ENCODE results near the gene PPCDC.
"Not testable (repeated sequence)": the region's sequence is repeated elsewhere in the genome, so short reads cannot be mapped to it uniquely, and the experiment has no call there.

Gene PPCDC

DNA sequence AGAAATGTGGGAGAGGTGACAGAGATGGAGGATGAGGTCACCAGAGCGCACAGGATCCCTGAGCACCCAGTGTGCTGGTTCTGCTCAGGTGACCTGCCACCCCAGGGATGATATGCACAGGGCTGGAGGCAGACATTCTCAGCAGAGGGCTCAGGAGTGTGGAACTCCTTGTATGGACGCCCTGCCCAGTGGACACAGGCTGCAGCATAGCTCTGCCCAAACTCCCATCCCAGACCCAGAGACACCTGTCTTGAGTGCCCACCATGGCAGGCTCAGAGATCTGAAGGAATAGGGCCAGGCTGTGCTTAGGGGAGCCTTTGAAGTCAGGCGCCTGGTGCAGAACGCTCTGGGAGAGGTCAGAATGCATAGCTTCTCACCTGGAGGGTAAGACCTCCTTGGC is 47.3 kb downstream of the PPCDC start:
- DNase-seq (ENCODE audit: insufficient read length, low spot score), result no peak
- TF ChIP-seq POLR2AphosphoS5 (IDR thresholded peaks at IDR 0.05; ENCODE audit: low read depth, low read length) (no peak), TAF1 (IDR thresholded peaks at IDR 0.05; ENCODE audit: low read depth, low read length) (no peak), POU2F2 (IDR thresholded peaks at IDR 0.05; ENCODE audit: low read depth, low read length) (no peak)
- no peak for FAIRE-seq

DNA sequence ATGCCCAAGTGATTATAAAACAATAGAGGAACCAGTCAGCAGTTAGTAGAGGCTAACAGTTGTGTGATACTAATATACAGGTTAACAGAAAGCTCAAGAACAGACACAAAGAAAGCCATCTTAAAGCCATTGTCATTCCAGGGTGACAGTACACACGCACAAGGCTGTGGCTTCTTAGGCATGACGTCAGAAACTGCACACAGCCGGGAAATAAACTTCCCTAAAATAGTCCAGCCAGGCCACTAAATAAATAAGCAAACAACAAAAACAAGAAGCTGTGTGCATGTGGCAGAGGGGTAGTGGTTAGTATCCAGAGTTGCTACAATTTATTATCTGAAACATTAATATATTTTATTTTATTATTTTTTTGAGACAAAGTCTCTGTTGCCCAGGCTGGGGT is 49.8 kb downstream of the PPCDC start:
- TF ChIP-seq POLR2A (IDR thresholded peaks at IDR 0.05; ENCODE audit: low read depth, low read length), result no peak
- TF ChIP-seq PAX5 (IDR thresholded peaks at IDR 0.05; ENCODE audit: insufficient read depth, low read length, severe bottlenecking), result no peak
- no peak for TF ChIP-seq POU2F2 (IDR thresholded peaks at IDR 0.05; ENCODE audit: low read depth, low read length)
- TF ChIP-seq TAF1 (IDR thresholded peaks at IDR 0.05; ENCODE audit: low read depth, low read length), result no peak
- no peak for TF ChIP-seq POLR2AphosphoS5 (IDR thresholded peaks at IDR 0.05; ENCODE audit: low read depth, low read length)
- TF ChIP-seq SPI1 (IDR thresholded peaks at IDR 0.05; ENCODE audit: low read depth, low read length), result no peak
- FAIRE-seq (no peak), DNase-seq (ENCODE audit: insufficient read length, low spot score) (no peak)

DNA sequence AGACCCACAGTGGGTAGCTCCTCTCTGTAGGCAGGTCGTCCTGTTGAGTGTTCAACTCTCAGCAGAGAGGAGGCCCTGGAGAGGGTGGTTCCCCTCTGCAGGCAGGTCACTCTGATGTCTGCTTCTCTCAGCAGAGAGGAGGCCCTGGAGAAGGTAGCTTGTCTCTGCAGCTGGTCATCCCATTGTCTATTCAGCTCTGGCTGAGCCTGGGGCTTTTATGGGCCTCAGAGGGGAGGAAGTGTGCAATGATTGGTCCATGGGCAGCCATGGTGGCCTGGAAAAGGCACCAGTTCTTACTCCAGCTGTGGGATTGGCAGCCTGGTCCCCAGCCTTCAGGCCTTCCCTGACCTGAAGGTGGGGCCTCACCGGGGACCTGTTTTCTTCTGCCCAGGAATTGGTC is 52.9 kb downstream of the PPCDC start:
- no peak for TF ChIP-seq PAX5 (IDR thresholded peaks at IDR 0.05; ENCODE audit: insufficient read depth, low read length, severe bottlenecking)
- no peak for TF ChIP-seq POU2F2 (IDR thresholded peaks at IDR 0.05; ENCODE audit: low read depth, low read length)
- TF ChIP-seq POLR2A (IDR thresholded peaks at IDR 0.05; ENCODE audit: low read depth, low read length), result no peak
- no peak for TF ChIP-seq SPI1 (IDR thresholded peaks at IDR 0.05; ENCODE audit: low read depth, low read length)
- TF ChIP-seq TAF1 (IDR thresholded peaks at IDR 0.05; ENCODE audit: low read depth, low read length), result no peak
- no peak for TF ChIP-seq POLR2AphosphoS5 (IDR thresholded peaks at IDR 0.05; ENCODE audit: low read depth, low read length)
- DNase-seq (ENCODE audit: insufficient read length, low spot score) (no peak), FAIRE-seq (no peak)

DNA sequence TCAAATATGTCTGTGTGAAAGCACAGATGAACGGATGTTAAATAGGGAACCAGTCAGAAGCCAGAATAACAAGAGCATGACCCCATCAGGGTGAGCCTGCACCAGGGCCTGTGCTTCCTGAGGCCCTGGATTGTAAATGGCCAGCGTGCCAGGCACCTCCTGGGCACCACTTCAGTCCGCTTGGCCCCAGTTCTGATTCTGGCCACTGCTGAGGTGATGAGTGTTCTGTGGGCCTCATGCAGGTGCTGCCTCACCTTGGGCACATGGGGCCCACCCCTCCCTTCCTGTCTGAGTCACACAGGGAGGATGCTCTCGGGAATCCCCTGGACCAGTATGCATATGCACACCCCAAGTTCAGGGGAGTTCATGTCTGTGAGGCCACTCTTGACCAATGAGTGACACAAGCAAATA is 54.2 kb downstream of the PPCDC start:
- DNase-seq (ENCODE audit: insufficient read length, low spot score), result not testable (repeated sequence)
- peak; percentile 55 for FAIRE-seq

DNA sequence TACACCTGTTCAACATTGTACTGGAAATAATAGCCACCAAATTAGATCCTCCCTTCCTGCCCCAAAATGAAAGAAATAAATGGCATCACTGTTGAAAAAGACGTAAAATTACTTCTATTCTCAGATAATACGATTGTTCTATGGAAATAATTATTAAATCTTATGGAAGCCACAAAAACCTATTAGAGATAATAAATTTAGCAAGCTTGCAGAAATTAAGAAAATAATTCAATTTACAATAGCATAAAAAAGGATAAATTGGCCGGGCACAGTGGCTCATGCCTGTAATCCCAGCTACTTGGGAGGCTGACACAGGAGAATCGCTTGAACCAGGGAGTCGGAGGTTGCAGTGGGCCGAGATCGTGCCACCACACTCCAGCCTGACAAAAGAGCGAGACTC is 57.8 kb downstream of the PPCDC start:
- DNase-seq (ENCODE audit: insufficient read length, low spot score) (no peak), FAIRE-seq (no peak)
- no peak for TF ChIP-seq SPI1 (IDR thresholded peaks at IDR 0.05; ENCODE audit: low read depth, low read length)
- TF ChIP-seq POLR2A (IDR thresholded peaks at IDR 0.05; ENCODE audit: low read depth, low read length), result no peak
- TF ChIP-seq POU2F2 (IDR thresholded peaks at IDR 0.05; ENCODE audit: low read depth, low read length), result no peak
- TF ChIP-seq POLR2AphosphoS5 (IDR thresholded peaks at IDR 0.05; ENCODE audit: low read depth, low read length), result no peak
- TF ChIP-seq TAF1 (IDR thresholded peaks at IDR 0.05; ENCODE audit: low read depth, low read length), result no peak
- TF ChIP-seq PAX5 (IDR thresholded peaks at IDR 0.05; ENCODE audit: insufficient read depth, low read length, severe bottlenecking), result no peak

More for the DNA sequence above, 54.2 kb downstream of the PPCDC start:
- TF ChIP-seq POU2F2 (IDR thresholded peaks at IDR 0.05; ENCODE audit: low read depth, low read length), result peak; percentile 94

DNA sequence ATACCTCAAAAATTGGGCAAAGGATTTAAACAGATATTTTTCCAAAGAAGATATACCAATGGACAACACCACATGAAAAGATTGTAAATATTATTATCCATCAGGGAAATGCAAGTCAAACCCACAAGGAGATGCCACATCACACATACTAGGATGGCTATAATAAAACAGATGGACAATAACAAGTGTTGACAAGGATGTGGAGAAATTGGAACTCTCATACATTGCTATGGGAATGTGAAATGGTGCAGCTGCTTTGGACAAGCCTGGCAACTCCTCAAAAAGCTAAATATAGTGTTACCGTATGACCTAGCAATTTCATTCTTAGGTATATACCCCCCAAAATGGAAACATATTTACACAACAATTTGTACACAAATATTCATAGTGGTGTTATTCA is 59.3 kb downstream of the PPCDC start:
- FAIRE-seq (no peak), DNase-seq (ENCODE audit: insufficient read length, low spot score) (no peak)
- no peak for TF ChIP-seq SPI1 (IDR thresholded peaks at IDR 0.05; ENCODE audit: low read depth, low read length)
- no peak for TF ChIP-seq PAX5 (IDR thresholded peaks at IDR 0.05; ENCODE audit: insufficient read depth, low read length, severe bottlenecking)
- no peak for TF ChIP-seq TAF1 (IDR thresholded peaks at IDR 0.05; ENCODE audit: low read depth, low read length)
- TF ChIP-seq POLR2A (IDR thresholded peaks at IDR 0.05; ENCODE audit: low read depth, low read length), result no peak
- TF ChIP-seq POLR2AphosphoS5 (IDR thresholded peaks at IDR 0.05; ENCODE audit: low read depth, low read length), result no peak
- TF ChIP-seq POU2F2 (IDR thresholded peaks at IDR 0.05; ENCODE audit: low read depth, low read length), result no peak

DNA sequence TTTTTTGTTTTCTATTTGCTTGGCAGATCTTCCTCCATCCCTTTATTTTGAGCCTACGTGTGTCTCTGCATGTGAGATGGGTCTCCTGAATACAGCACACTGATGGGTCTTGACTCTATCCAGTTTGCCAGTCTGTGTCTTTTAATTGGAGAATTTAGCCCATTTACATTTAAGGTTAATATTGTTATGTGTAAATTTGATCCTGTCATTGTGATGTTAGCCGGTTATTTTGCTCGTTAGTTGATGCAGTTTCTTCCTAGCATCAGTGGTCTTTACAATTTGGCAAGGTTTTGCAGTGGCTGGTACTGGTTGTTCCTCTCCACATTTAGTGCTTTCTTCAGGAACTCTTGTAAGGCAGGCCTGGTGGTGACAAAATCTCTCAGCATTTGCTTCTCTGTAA is 62.3 kb downstream of the PPCDC start:
- not testable (repeated sequence) for FAIRE-seq; DNase-seq (ENCODE audit: insufficient read length, low spot score)

DNA sequence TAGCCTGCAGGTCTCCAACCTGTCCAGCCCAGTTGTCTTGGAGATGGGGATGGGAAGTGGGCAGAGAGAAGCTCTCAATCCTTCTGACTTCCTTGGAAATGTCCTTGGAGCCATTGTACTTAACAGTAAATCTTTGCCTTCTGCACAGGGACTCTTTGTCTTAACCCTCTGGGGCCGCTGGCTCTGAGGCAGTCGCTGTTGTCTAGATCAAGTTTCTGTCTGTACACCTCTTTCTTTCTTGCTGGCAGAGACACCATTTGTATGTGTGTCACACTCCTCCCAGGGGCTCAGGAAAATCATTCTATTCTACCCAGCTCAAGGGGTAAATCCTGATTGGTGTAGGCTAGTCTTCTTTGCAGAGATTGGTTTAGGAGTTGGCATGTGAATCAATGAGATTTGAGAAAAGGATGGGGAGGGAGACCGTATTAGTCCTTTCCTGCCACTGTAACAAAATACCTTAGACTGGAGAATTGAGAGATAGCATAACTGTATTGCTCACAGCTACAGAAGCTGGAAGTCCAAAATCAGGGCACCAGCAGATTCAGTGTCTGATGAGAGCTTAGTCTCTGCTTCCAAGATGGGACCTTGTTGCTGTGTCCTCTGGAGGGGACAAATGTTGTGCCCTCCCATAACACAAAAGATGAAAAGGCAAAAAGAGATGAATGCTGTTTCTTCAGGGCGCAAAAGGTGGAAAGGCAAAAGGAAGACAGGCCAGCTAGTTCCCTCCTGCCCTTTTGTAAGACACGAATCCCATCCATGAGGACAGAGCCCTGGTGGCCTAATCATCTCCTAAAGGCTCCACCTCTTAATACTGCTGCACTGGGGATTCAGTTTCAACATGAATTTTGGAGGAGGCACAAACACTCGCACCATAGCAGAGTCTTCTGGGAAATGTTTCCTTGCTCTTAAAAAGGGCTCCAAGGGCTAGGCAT is 66.3 kb downstream of the PPCDC start:
- DNase-seq (ENCODE audit: insufficient read length, low spot score) (no peak), FAIRE-seq (no peak)

DNA sequence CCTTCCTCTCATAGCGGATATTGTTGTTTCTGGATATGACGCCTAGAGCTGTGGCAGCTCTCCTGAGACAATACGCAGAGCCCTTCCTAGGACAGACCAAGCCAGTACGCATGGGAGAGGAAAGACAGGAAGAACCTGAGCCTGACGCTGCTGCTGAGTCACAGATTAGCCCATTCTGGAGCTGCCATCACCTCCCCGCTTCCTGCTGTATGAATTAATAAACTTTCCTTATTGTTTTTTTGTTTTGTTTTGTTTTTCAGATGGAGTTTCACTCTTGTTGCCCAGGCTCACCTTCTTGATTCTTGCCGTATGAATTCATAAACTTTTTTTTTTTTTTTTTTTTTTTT is 67.0 kb downstream of the PPCDC start:
- TF ChIP-seq SPI1 (IDR thresholded peaks at IDR 0.05; ENCODE audit: low read depth, low read length) (no peak), POLR2A (IDR thresholded peaks at IDR 0.05; ENCODE audit: low read depth, low read length) (no peak), PAX5 (IDR thresholded peaks at IDR 0.05; ENCODE audit: insufficient read depth, low read length, severe bottlenecking) (no peak), TAF1 (IDR thresholded peaks at IDR 0.05; ENCODE audit: low read depth, low read length) (no peak), POU2F2 (IDR thresholded peaks at IDR 0.05; ENCODE audit: low read depth, low read length) (no peak), POLR2AphosphoS5 (IDR thresholded peaks at IDR 0.05; ENCODE audit: low read depth, low read length) (no peak)
- DNase-seq (ENCODE audit: insufficient read length, low spot score) (no peak), FAIRE-seq (no peak)

More for the DNA sequence above, 66.3 kb downstream of the PPCDC start:
- TF ChIP-seq POU2F2 (IDR thresholded peaks at IDR 0.05; ENCODE audit: low read depth, low read length), result no peak
- TF ChIP-seq TAF1 (IDR thresholded peaks at IDR 0.05; ENCODE audit: low read depth, low read length), result no peak

DNA sequence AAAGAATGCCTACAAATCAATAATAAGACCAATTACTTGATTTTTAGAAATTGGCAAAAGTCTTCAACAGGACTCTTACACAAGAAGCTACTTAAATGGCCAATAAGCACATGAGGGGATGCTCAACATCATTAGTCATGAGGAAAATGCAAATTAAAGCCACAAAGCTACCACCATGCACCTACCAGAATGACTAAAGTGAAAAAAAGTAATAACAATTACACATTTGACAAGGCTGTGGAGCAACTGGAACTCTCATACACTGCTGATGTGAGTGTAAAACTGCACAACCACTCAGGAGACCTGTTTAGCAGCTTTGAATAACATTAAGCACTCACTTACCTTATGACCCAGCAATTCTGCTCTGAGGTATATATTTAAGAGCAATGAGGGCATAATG is 68.4 kb downstream of the PPCDC start:
- TF ChIP-seq POU2F2 (IDR thresholded peaks at IDR 0.05; ENCODE audit: low read depth, low read length), result peak; percentile 87
- no peak for TF ChIP-seq PAX5 (IDR thresholded peaks at IDR 0.05; ENCODE audit: insufficient read depth, low read length, severe bottlenecking)
- no peak for DNase-seq (ENCODE audit: insufficient read length, low spot score)
- no peak for FAIRE-seq

DNA sequence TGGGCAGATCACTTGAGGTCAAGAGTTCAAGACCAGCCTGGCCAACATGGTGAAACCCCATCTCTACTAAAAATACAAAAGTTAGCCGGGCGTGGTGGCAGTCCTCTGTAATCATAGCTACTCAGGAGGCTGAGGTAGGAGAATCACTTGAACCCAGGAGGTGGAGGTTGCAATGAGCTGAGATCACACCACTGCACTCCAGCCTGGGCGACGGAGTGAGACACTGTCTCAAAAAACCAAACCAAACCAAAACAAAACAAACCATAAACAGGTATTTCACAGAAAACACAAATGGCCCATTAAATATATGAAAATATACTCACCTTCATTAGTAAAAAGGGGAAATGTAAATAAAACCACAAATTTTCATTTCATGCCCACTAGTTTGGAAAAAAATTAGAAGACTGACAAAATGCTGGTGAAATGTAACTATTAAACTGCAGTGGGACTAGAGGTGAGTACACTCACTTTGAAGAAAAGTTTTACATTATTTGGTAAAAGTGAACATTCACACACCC is 71.6 kb downstream of the PPCDC start:
- not testable (repeated sequence) for DNase-seq (ENCODE audit: insufficient read length, low spot score); FAIRE-seq

Measured in GM12891 (cell line).